IMR-90 (cell line): ENCODE data around the gene C5orf63. TPM values are rescaled to one million over a fixed set of nuclear protein-coding genes. Genes with fewer than 3 reads are reported as not detected.

Experiments
- USF2 ChIP-seq: fragments of 150-350 bp; IDR thresholded peaks from 2 replicates; pipeline ENCODE4 v1.6.1; 2017; ENCODE audit warnings: mild to moderate bottlenecking, antibody characterized with exemption, low read length, low read depth
- polyA plus RNA-seq, 3 experiments: library from polyadenylated mRNA; depleted of rRNA; stranded (reverse); fragments of >200 nt; gene quantifications; 2 replicates each; pipeline ENCODE4 v1.2.3, GENCODE V29; 2012; ENCODE audit warnings: low replicate concordance in 1 of 3
- total RNA-seq: library from RNA; depleted of rRNA; stranded (reverse); fragments of >200 nt; gene quantifications from 2 replicates; pipeline ENCODE4 v1.2.3, GENCODE V29; 2012; rRNA removed

The C5orf63 gene
- total and polyA plus RNA-seq, 2 of the 4 experiments (the other 2 are of a cell fraction) = 0.72 to 1.1 TPM

GRCh38 chr5:127001621-127002296 is 71.5 kb downstream of the C5orf63 start (continued):
- TF ChIP-seq USF2 = no peak

Other genes starting within 250 kb of the C5orf63 start
- 17.8 and 18.8 TPM in 2 replicates for gene MARCHF3, start 42.9 kb downstream of the C5orf63 start, total RNA-seq
- gene MARCHF3, start 42.9 kb downstream of the C5orf63 start, polyA plus RNA-seq (2012; rRNA removed) = 9.5 and 11.2 TPM in 2 replicates
- gene MEGF10, start 217.3 kb upstream of the C5orf63 start, total RNA-seq = not detected in 2 replicates
- gene MEGF10, start 217.3 kb upstream of the C5orf63 start, polyA plus RNA-seq (2012; rRNA removed) = not detected in 2 replicates